H1 (cell line): ENCODE measurements around the gene KCNQ1. TPM values are rescaled to one million over a fixed set of nuclear protein-coding genes. Genes with fewer than 3 reads are reported as not detected.

ENCODE experiments used
- CTCF ChIA-PET: fragments of 300-600 bp; sonication (Branson Sonifier 250); formaldehyde crosslinking; loops from one replicate; lab custom pipeline; 2021; ENCODE audit not compliant: partially characterized antibody; lab: Charles Lee
- POLR2A ChIA-PET: fragments of 300-600 bp; sonication (Branson Sonifier 250); formaldehyde crosslinking; loops from one replicate; lab custom pipeline; 2021; ENCODE audit warnings: inconsistent platforms; ENCODE audit not compliant: partially characterized antibody; lab: Charles Lee
- DNase-seq, 2 experiments: peaks; one replicate each; pipeline versions ENCODE4 v3.0.0 to v3.0.0-alpha.2; 2010 to 2022; ENCODE audit warnings: low spot score in 2 of 2, low read depth in 1 of 2, mixed read lengths in 1 of 2
- FAIRE-seq: peaks from 2 replicates; lab custom pipeline; 2011; peaks lifted over from hg19 to GRCh38; lab: Jason Lieb, UNC
- H2AFZ ChIP-seq: 2 replicates; pipeline ENCODE4 v1.8.1; 2012; ENCODE audit warnings: low read length, inconsistent platforms
- H2AK5ac ChIP-seq: 2 replicates; pipeline ENCODE4 v1.6.1; 2013; ENCODE audit warnings: low read depth, low read length
- H2BK120ac ChIP-seq: replicated peaks from 2 replicates; pipeline ENCODE3; 2013; ENCODE audit warnings: low read depth, low read length, inconsistent platforms
- H2BK12ac ChIP-seq: 2 replicates; pipeline ENCODE4 v1.6.1; 2013; ENCODE audit warnings: low read depth, low read length
- H2BK15ac ChIP-seq: 2 replicates; pipeline ENCODE4 v1.6.1; 2013; ENCODE audit warnings: low read length
- H2BK20ac ChIP-seq: 2 replicates; pipeline ENCODE4 v1.6.1; 2013; ENCODE audit warnings: low read length
- H2BK5ac ChIP-seq: 2 replicates; pipeline ENCODE4 v1.6.1; 2013; ENCODE audit warnings: low read depth, low read length
- H3K14ac ChIP-seq: 2 replicates; pipeline ENCODE4 v1.6.1; 2013; ENCODE audit warnings: inconsistent platforms; ENCODE audit not compliant: insufficient read length
- H3K18ac ChIP-seq: 2 replicates; pipeline ENCODE4 v1.6.1; 2013; ENCODE audit warnings: low read length; ENCODE audit errors: extremely low read depth
- H3K23ac ChIP-seq: 2 replicates; pipeline ENCODE4 v1.6.1; 2013; ENCODE audit warnings: inconsistent platforms; ENCODE audit not compliant: insufficient read length
- H3K23me2 ChIP-seq: 2 replicates; pipeline ENCODE4 v1.6.1; 2013; ENCODE audit warnings: low read depth, low read length
- H3K27ac ChIP-seq: 2 replicates; pipeline ENCODE4 v1.6.1; 2011; ENCODE audit warnings: low read depth, low read length, inconsistent platforms
- H3K27me3 ChIP-seq, 4 experiments: replicated peaks in 1 of 4; 1 replicate in 1 of 4; 2 replicates in 3 of 4; pipeline versions ENCODE4 v1.6.1 to v1.8.1; 2011 to 2013; ENCODE audit warnings: low read length in 3 of 4, mild to moderate bottlenecking in 3 of 4, inconsistent platforms in 2 of 4, mixed read lengths in 2 of 4, moderate library complexity in 1 of 4; ENCODE audit not compliant: control insufficient read depth in 3 of 4, insufficient read depth in 3 of 4; ENCODE audit errors: extremely low read depth in 1 of 4
- H3K36me3 ChIP-seq, 4 experiments: 2 replicates each; pipeline versions ENCODE4 v1.6.1 to v1.8.1; 2011 to 2013; ENCODE audit warnings: mild to moderate bottlenecking in 4 of 4, low read length in 3 of 4, moderate library complexity in 2 of 4, control low read depth in 1 of 4, inconsistent platforms in 1 of 4; ENCODE audit not compliant: insufficient read depth in 4 of 4, control insufficient read depth in 2 of 4
- H3K4ac ChIP-seq: replicated peaks from 2 replicates; pipeline ENCODE3; 2013; ENCODE audit warnings: low read length, low read depth, mixed read lengths, inconsistent platforms; ENCODE audit not compliant: insufficient read length
- H3K4me1 ChIP-seq, 4 experiments: replicated peaks in 1 of 4; 1 replicate in 1 of 4; 2 replicates in 3 of 4; pipeline versions ENCODE4 v1.6.1 to v1.8.1; 2011 to 2013; ENCODE audit warnings: low read length in 3 of 4, inconsistent platforms in 2 of 4, mixed read lengths in 1 of 4; ENCODE audit not compliant: insufficient read depth in 4 of 4, control insufficient read depth in 3 of 4
- H3K4me2 ChIP-seq, 2 experiments: 2 replicates each; pipeline versions ENCODE4 v1.6.1 to v1.8.1; 2011 to 2013; ENCODE audit warnings: low read depth in 2 of 2, low read length in 2 of 2, control low read depth in 1 of 2, inconsistent platforms in 1 of 2, mild to moderate bottlenecking in 1 of 2; ENCODE audit not compliant: insufficient read depth in 1 of 2
- H3K4me3 ChIP-seq, 4 experiments: fragments of 200-600, 300-600 bp in 1 of 4; sonication (generic), shearing (Covaris generic), sonication (Bioruptor Twin) in 1 of 4; 2 replicates each; pipeline versions ENCODE4 v1.5.1 to v1.8.1; 2011 to 2016; ENCODE audit warnings: low read length in 4 of 4, low read depth in 3 of 4, control low read depth in 2 of 4, inconsistent platforms in 2 of 4, mild to moderate bottlenecking in 2 of 4, mixed read lengths in 1 of 4, moderate library complexity in 1 of 4; ENCODE audit not compliant: insufficient read depth in 2 of 4; ENCODE audit errors: extremely low read depth in 1 of 4
- H3K56ac ChIP-seq: replicated peaks from 2 replicates; pipeline ENCODE3; 2013; ENCODE audit warnings: low read depth, mild to moderate bottlenecking, mixed read lengths, low read length, inconsistent platforms; ENCODE audit not compliant: insufficient read length
- H3K79me1 ChIP-seq: 2 replicates; pipeline ENCODE4 v1.6.1; 2013; ENCODE audit warnings: low read depth, low read length, control low read depth
- H3K79me2 ChIP-seq, 2 experiments: 2 replicates each; pipeline versions ENCODE4 v1.6.1 to v1.8.1; 2012 to 2013; ENCODE audit warnings: low read length in 2 of 2, mild to moderate bottlenecking in 2 of 2, inconsistent platforms in 1 of 2; ENCODE audit not compliant: insufficient read depth in 2 of 2, control insufficient read depth in 1 of 2
- H3K9ac ChIP-seq, 4 experiments: replicated peaks in 1 of 4; 1 replicate in 1 of 4; 2 replicates in 3 of 4; pipeline versions ENCODE4 v1.6.1 to v1.8.1; 2011 to 2013; ENCODE audit warnings: low read depth in 3 of 4, low read length in 3 of 4, control low read depth in 2 of 4, mild to moderate bottlenecking in 2 of 4, moderate library complexity in 2 of 4, inconsistent platforms in 1 of 4; ENCODE audit errors: extremely low read depth in 1 of 4
- H3K9me3 ChIP-seq, 2 experiments: 2 replicates each; pipeline versions ENCODE4 v1.6.1 to v1.8.1; 2012 to 2013; ENCODE audit warnings: mild to moderate bottlenecking in 2 of 2, moderate library complexity in 2 of 2, control low read depth in 1 of 2, inconsistent platforms in 1 of 2, low read depth in 1 of 2, low read length in 1 of 2, mixed read lengths in 1 of 2; ENCODE audit not compliant: insufficient read depth in 2 of 2
- H4K20me1 ChIP-seq, 2 experiments: replicated peaks in 1 of 2; 2 replicates each; pipeline versions ENCODE3 to v1.8.1; 2011 to 2013; ENCODE audit warnings: inconsistent platforms in 2 of 2, low read length in 2 of 2, mild to moderate bottlenecking in 1 of 2; ENCODE audit not compliant: insufficient read depth in 2 of 2, control insufficient read depth in 1 of 2
- H4K5ac ChIP-seq: 2 replicates; pipeline ENCODE4 v1.6.1; 2013; ENCODE audit warnings: low read length, low read depth, mixed read lengths, inconsistent platforms; ENCODE audit not compliant: insufficient read length
- H4K8ac ChIP-seq: 2 replicates; pipeline ENCODE4 v1.8.0; 2013; ENCODE audit warnings: mild to moderate bottlenecking, moderate library complexity, low read length, inconsistent platforms; ENCODE audit not compliant: insufficient read depth; ENCODE audit errors: extremely low read depth
- H4K91ac ChIP-seq: replicated peaks from 2 replicates; pipeline ENCODE3; 2013; ENCODE audit warnings: low read length, mixed read lengths, inconsistent platforms; ENCODE audit not compliant: insufficient read length
- SAP30 ChIP-seq: fragments of 300-600 bp; sonication (generic); IDR thresholded peaks from 2 replicates; pipeline ENCODE4 v1.7.1; 2012; ENCODE audit warnings: low read length, moderate library complexity, mild to moderate bottlenecking, inconsistent platforms; ENCODE audit not compliant: insufficient read depth, insufficient replicate concordance
- SRF ChIP-seq: IDR thresholded peaks from 2 replicates; pipeline ENCODE4 v1.6.1; 2011; ENCODE audit warnings: mild to moderate bottlenecking, low read depth, low read length, moderate library complexity
- WGBS, 2 experiments: shearing (Covaris generic) in 1 of 2; methylation state at CpG; one replicate each; pipeline versions ENCODE4 v1.1.6 to v1.1.7; 2013 to 2015; ENCODE audit warnings: low lambda C conversion rate in 2 of 2, mixed read lengths in 2 of 2, inconsistent platforms in 1 of 2, low coverage in 1 of 2, missing lambda C conversion rate in 1 of 2; ENCODE audit not compliant: insufficient replicate concordance in 2 of 2, insufficient coverage in 1 of 2, insufficient read length in 1 of 2; ENCODE audit errors: extremely low coverage in 1 of 2, missing lambda C conversion rate in 1 of 2; 5-methylcytosine and 5-hydroxymethylcytosine counted together
- polyA plus RNA-seq, 7 experiments: library from polyadenylated mRNA; depleted of rRNA in 3 of 7; stranded (reverse) in 5 of 7; unstranded in 2 of 7; fragments of >200 nt in 5 of 7; fragments of 200-250 nt in 2 of 7; gene quantifications; 1 replicate in 5 of 7; 2 replicates in 1 of 7; 4 replicates in 1 of 7; pipeline versions ENCODE4 v1.2.1 to v1.2.3, GENCODE V29; 2011 to 2013; ENCODE audit warnings: missing spikeins in 2 of 7, mixed read lengths in 2 of 7
- total RNA-seq: library from RNA; stranded (reverse); fragmentation: NEBNext Ultra II Directional; extraction: Animal tissue kit (Norgen Biotek cat#: 25700); gene quantifications from 2 replicates; pipeline ENCODE4 v1.2.1, GENCODE V29; 2021

KCNQ1 gene
- total and polyA plus RNA-seq, 2 of the 8 experiments (the other 6 are each of a cell fraction or from before 2014, with no cell fraction given) = 1.9 to 2.0 TPM

GRCh38 chr11:2580571-2581001 lies 135.8 kb downstream of the KCNQ1 start:
- H2BK5ac ChIP-seq = no peak overlapping the region
- ChIA-PET CTCF (interaction anchor here (1.5 kb wide), 1 partner anchor 394 kb away, joined by 3 read pairs; no protein-coding TSS in a partner anchor), POLR2A (interaction anchor here (1.3 kb wide), 1 partner anchor 113 kb away, joined by 3 read pairs; no protein-coding TSS in a partner anchor)
- H2AK5ac ChIP-seq = no peak overlapping the region
- H3K23me2 ChIP-seq = peaks cover 6% of the 10 kb centered on the region
- peaks cover 10 to 77% (median 48%) of the 10 kb centered on the region in 4 experiments for H3K27me3 ChIP-seq
- H2BK120ac ChIP-seq = no peak overlapping the region
- no peak overlapping the region for H3K4me3 ChIP-seq
- H3K4me2 ChIP-seq = no peak overlapping the region
- peaks cover 0 to 5% (median 0%) of the 10 kb centered on the region in 4 experiments; a peak in 4 of 7 replicates for H3K4me1 ChIP-seq
- no peaks in the 10 kb centered on the region for H3K79me1 ChIP-seq
- no peak overlapping the region for H4K91ac ChIP-seq
- H3K9ac ChIP-seq = no peak overlapping the region
- H3K36me3 ChIP-seq = no peaks in the 10 kb centered on the region
- FAIRE-seq (no peak), DNase-seq (peak in 1 of 2 experiments; percentile 46)
- H3K27ac ChIP-seq = no peak overlapping the region
- no peak overlapping the region for H2BK20ac ChIP-seq
- no peaks in the 10 kb centered on the region for H3K9me3 ChIP-seq
- peaks cover 3 to 13% of the 10 kb centered on the region in 2 experiments for H4K20me1 ChIP-seq
- H4K5ac ChIP-seq = no peak overlapping the region
- H2BK15ac ChIP-seq = no peak overlapping the region
- H3K14ac ChIP-seq = no peak overlapping the region
- H4K8ac ChIP-seq = peak overlapping the region; percentile 63; the same call in 1 of the 2 replicates
- H3K56ac ChIP-seq = no peak overlapping the region
- H3K79me2 ChIP-seq = no peaks in the 10 kb centered on the region
- no peak overlapping the region for H2AFZ ChIP-seq
- 83% methylated on average over 13 of the region's 13 CpGs; no CpG with 5 or more reads in 1 of the 2 experiments for WGBS, 2 experiments
- H2BK12ac ChIP-seq = peak overlapping the region; percentile 9; the same call in 1 of the 2 replicates
- no peak overlapping the region for H3K4ac ChIP-seq
- H3K18ac ChIP-seq = no peak overlapping the region
- no peak overlapping the region for H3K23ac ChIP-seq
- no peak for TF ChIP-seq SRF
- no peak for TF ChIP-seq SAP30
